Smooth muscle cell of the brain vasculature (primary cell): ENCODE data around the gene TAC4.
A peak's percentile ranks its signal among the peaks of the same experiment; 100 is the strongest.

Experiments used
- DNase-seq: peaks from one replicate; pipeline ENCODE4 v3.0.0-alpha.2; 2012; ENCODE audit warnings: low read depth, low spot score

The TAC4 gene

GRCh38 chr17:49814781-49815529 lies 32.9 kb downstream of the TAC4 start:
- no peak for DNase-seq

DNA sequence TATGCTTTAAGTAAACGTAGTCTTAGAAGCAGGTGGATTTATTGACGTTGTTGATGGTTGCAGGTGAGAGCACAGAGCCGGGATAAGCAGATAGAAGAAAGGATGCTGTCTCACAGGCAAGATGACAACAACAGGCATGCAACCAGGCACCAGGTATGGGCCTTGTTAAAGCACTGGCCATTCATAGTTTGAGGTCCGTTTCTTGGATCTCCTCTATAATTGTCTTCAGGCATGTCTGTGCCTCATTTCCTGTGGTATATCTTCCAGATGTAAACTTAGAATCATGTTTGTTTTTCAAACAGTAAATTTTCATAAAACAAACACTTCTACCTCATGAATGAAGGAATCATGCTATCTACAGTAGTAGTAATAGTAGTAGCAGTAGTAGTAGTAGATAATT lies 38.8 kb downstream of the TAC4 start:
- DNase-seq = no peak

- DNase-seq = no peak
Observed at GRCh38 chr17:49798738-49799137, 49.1 kb downstream of the TAC4 start.

DNA sequence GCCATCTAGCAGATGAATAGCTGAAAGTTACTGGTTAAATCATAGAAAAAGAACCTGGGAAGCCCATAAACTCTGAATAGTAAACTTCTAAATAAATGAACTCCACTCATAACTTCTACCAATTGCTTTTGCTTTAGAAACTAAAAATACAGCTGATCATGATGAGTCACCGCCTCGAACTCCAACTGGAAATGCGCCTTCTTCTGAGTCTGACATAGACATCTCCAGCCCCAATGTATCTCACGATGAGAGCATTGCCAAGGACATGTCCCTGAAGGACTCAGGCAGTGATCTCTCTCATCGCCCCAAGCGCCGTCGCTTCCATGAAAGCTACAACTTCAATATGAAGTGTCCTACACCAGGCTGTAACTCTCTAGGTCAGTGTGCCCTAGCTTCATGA lies 49.7 kb downstream of the TAC4 start:
- no peak for DNase-seq

- no peak for DNase-seq
Observed at GRCh38 chr17:49795372-49795771, 52.5 kb downstream of the TAC4 start.

- no peak for DNase-seq
Observed at GRCh38 chr17:49793309-49793708, 54.6 kb downstream of the TAC4 start.

DNA sequence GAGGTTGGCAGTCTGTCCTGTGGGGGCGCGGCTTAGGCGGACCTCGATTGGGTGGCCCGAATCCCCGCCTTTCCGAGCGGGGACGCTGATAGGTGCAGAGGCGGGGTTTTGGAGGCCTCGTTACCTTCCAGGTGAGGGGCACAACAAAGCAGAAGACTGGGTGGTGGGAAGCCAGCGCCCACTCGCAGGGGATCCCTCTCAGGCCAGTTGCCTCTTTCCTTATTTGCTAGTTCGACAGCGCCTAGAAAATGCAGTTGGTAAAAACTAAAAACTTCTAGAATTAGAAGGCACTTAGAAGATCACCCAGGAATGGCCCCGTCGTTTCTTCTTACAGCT lies 58.7 kb downstream of the TAC4 start:
- no peak for DNase-seq

GRCh38 chr17:49788478-49789242 lies 59.2 kb downstream of the TAC4 start, which contains the start of gene KAT7:
Gene KAT7 (plus strand): TSS chr17:49788681. CDS start chr17:49788835, 154 bp downstream.
- DNase-seq = peak; percentile 99
